DND-41 (cell line): ENCODE measurements around the gene FAP.

Source experiments
- ATAC-seq: fragments of 200-7000 bp; cut with Tn5 transposase; 3 replicates; pipeline ENCODE4 v1.9.1; 2021; ENCODE audit warnings: low read depth; ENCODE audit not compliant: insufficient read depth
- DNase-seq: peaks from one replicate; pipeline ENCODE4 v3.0.0-alpha.2; 2020
- H2AFZ ChIP-seq: 2 replicates; pipeline ENCODE4 v1.6.0; 2012; ENCODE audit warnings: low read depth, low read length
- H3K27ac ChIP-seq: 2 replicates; pipeline ENCODE4 v1.5.1; 2012; ENCODE audit warnings: low read length, inconsistent platforms
- H3K27me3 ChIP-seq: fragments of 200-600 bp; sonication (generic); 2 replicates; pipeline ENCODE4 v1.6.0; 2012; ENCODE audit warnings: low read length, mild to moderate bottlenecking, inconsistent platforms; ENCODE audit not compliant: insufficient read depth, poor library complexity
- H3K36me3 ChIP-seq: 2 replicates; pipeline ENCODE4 v1.5.1; 2012; ENCODE audit warnings: low read length, inconsistent platforms; ENCODE audit not compliant: insufficient read depth
- H3K4me1 ChIP-seq: 2 replicates; pipeline ENCODE4 v1.5.1; 2012; ENCODE audit warnings: mild to moderate bottlenecking, low read length; ENCODE audit not compliant: insufficient read depth
- H3K4me2 ChIP-seq: 2 replicates; pipeline ENCODE4 v1.6.0; 2012; ENCODE audit warnings: mild to moderate bottlenecking, moderate library complexity, low read length, inconsistent platforms; ENCODE audit not compliant: insufficient read depth
- H3K4me3 ChIP-seq, 2 experiments: fragments of 200-600 bp in 1 of 2; shearing (Covaris generic) in 1 of 2; 2 replicates each; pipeline ENCODE4 v1.5.1; 2012 to 2016; ENCODE audit warnings: inconsistent platforms in 2 of 2, low read length in 2 of 2, mild to moderate bottlenecking in 2 of 2, low read depth in 1 of 2, moderate library complexity in 1 of 2
- H3K79me2 ChIP-seq: 2 replicates; pipeline ENCODE4 v1.6.0; 2012; ENCODE audit warnings: low read length, inconsistent platforms; ENCODE audit not compliant: insufficient read depth
- H3K9ac ChIP-seq: 2 replicates; pipeline ENCODE4 v1.6.0; 2012; ENCODE audit warnings: low read depth, mild to moderate bottlenecking, inconsistent platforms, low read length, moderate library complexity
- H3K9me3 ChIP-seq: 2 replicates; pipeline ENCODE4 v1.5.1; 2012; ENCODE audit warnings: low read length, moderate library complexity, mild to moderate bottlenecking, inconsistent platforms; ENCODE audit not compliant: insufficient read depth, severe bottlenecking
- H4K20me1 ChIP-seq: 2 replicates; pipeline ENCODE4 v1.6.0; 2012; ENCODE audit warnings: low read length; ENCODE audit not compliant: insufficient read depth
- EZH2 ChIP-seq: IDR thresholded peaks from 3 replicates; pipeline ENCODE4 v1.6.1; 2012; ENCODE audit warnings: borderline replicate concordance, low read depth, mild to moderate bottlenecking, moderate library complexity, low read length, inconsistent platforms; ENCODE audit not compliant: severe bottlenecking
- TF ChIP-seq, protein P1 (sequence below): IDR thresholded peaks from 2 replicates; pipeline ENCODE4 v1.5.1; 2012; ENCODE audit warnings: borderline replicate concordance, low read length, moderate library complexity, mild to moderate bottlenecking; ENCODE audit not compliant: poor library complexity, severe bottlenecking; ENCODE audit errors: extremely low read depth

FAP gene

DNA sequence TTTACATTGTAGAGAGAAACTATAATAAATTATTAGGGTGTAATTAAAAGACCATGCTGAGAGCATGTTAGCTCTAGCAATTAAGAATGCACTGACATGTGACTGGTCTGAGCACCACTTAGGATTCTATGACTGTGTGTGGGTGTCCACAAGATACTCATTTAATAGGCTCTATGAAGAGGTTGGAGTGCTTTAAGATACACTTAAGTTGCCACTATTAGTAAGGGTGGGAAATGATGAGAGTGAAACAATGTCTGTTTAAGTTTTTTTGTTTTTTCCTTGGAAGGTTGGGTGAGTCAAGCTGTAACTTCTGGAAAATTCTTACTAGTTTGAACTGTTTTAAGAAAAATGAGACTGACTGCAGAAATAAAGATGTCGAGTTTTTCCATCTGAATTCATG is 1.8 kb upstream of the FAP start:
- DNase-seq: no peak
- Histone ChIP-seq H3K9me3 (no peaks in the 10 kb centered on the region), H3K4me3 (no peak overlapping the region), H3K4me1 (no peaks in the 10 kb centered on the region), H3K27ac (no peak overlapping the region), H3K4me2 (no peak overlapping the region), H3K79me2 (no peaks in the 10 kb centered on the region), H3K36me3 (no peaks in the 10 kb centered on the region), H3K9ac (no peak overlapping the region), H3K27me3 (peaks cover 6% of the 10 kb centered on the region), H2AFZ (no peak overlapping the region), H4K20me1 (no peaks in the 10 kb centered on the region)
- no peak for TF ChIP-seq EZH2
- TF ChIP-seq, protein P1, sequence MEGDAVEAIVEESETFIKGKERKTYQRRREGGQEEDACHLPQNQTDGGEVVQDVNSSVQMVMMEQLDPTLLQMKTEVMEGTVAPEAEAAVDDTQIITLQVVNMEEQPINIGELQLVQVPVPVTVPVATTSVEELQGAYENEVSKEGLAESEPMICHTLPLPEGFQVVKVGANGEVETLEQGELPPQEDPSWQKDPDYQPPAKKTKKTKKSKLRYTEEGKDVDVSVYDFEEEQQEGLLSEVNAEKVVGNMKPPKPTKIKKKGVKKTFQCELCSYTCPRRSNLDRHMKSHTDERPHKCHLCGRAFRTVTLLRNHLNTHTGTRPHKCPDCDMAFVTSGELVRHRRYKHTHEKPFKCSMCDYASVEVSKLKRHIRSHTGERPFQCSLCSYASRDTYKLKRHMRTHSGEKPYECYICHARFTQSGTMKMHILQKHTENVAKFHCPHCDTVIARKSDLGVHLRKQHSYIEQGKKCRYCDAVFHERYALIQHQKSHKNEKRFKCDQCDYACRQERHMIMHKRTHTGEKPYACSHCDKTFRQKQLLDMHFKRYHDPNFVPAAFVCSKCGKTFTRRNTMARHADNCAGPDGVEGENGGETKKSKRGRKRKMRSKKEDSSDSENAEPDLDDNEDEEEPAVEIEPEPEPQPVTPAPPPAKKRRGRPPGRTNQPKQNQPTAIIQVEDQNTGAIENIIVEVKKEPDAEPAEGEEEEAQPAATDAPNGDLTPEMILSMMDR: no peak
- ATAC-seq: no peak

DNA sequence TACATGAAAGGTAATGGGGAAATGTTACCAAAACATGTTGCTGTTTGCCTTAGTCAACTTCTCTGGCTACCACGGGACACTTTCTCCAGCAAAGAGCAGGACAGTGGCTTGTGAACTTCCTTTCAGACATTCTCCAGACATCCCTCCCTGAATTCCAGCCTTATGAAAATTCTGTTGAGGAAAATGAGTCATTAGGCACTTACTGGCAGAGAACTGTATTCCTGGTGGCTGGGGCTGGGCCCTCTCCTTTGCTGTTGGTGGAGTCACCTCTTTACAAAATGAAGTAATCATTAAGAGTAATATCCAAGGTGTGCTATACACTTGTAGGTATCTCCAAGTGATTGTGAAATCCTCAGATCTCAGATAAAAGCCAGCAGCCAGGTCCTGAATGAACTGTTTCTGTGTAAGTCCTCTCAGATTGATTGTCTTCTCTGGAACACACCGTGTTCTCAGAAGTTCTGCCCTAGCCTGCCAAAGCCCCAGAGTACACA is 1.3 kb upstream of the FAP start:
- no peaks in the 10 kb centered on the region for H3K36me3 ChIP-seq
- DNase-seq: no peak
- H3K4me1 ChIP-seq: no peaks in the 10 kb centered on the region
- no peak overlapping the region for H3K4me2 ChIP-seq
- no peak for TF ChIP-seq EZH2
- TF ChIP-seq, protein P1: no peak
- H3K4me3 ChIP-seq: no peak overlapping the region
- H3K9ac ChIP-seq: no peak overlapping the region
- no peaks in the 10 kb centered on the region for H4K20me1 ChIP-seq
- H3K79me2 ChIP-seq: no peaks in the 10 kb centered on the region
- no peak for ATAC-seq
- peaks cover 6% of the 10 kb centered on the region for H3K27me3 ChIP-seq
- H2AFZ ChIP-seq: no peak overlapping the region
- no peaks in the 10 kb centered on the region for H3K9me3 ChIP-seq
- H3K27ac ChIP-seq: no peak overlapping the region

DNA sequence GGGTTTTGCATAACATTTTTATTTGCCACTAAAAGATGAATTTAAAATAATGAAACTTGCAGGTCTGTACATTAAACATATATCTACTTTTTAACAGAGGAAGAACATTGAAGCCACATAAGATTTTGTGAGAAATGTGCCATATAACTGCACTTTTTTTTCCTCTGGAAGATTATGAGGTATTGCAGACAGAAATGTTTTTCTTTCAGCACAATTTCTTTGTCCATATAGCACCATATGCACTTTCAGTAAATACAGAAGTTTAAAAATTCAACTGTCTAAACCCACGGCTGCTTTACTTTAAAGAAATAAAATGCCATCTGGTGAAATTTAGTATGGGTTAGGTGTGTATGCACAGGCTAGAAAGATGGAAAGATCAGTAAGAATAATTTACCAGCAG is 470 bp upstream of the FAP start:
- Histone ChIP-seq H3K4me3 (no peak overlapping the region), H3K27me3 (peaks cover 6% of the 10 kb centered on the region), H3K27ac (no peak overlapping the region), H3K4me2 (no peak overlapping the region), H3K36me3 (no peaks in the 10 kb centered on the region), H3K79me2 (no peaks in the 10 kb centered on the region), H3K9ac (no peak overlapping the region), H2AFZ (no peak overlapping the region), H4K20me1 (no peaks in the 10 kb centered on the region), H3K9me3 (no peaks in the 10 kb centered on the region), H3K4me1 (no peaks in the 10 kb centered on the region)
- DNase-seq: no peak
- no peak for ATAC-seq
- TF ChIP-seq, protein P1: no peak
- no peak for TF ChIP-seq EZH2
